GM18868 (cell line): ENCODE measurements around the gene MTCH2.
"Not testable (repeated sequence)": the region's sequence is repeated elsewhere in the genome, so short reads cannot be mapped to it uniquely, and the experiment has no call there.

Experiments used
- ATAC-seq: cut with Tn5 transposase; IDR thresholded peaks from one replicate; pipeline ENCODE4 v1.9.1; 2021; ENCODE audit warnings: mild to moderate bottlenecking, moderate library complexity; ENCODE audit not compliant: unreplicated experiment

MTCH2 gene

GRCh38 chr11:47642099-47642855, at the start of gene MTCH2:
MTCH2 (minus strand) TSS chr11:47642559; CDS start chr11:47642465, 94 bp downstream.
- ATAC-seq: peak; percentile 92

GRCh38 chr11:47691979-47692378, 49.6 kb upstream of the MTCH2 start:
- no peak for ATAC-seq

GRCh38 chr11:47689480-47689879, 47.1 kb upstream of the MTCH2 start:
- ATAC-seq: no peak

- no peak for ATAC-seq
These were observed 46.6 kb upstream of the MTCH2 start for GRCh38 chr11:47688991-47689390.

- ATAC-seq: no peak
These were observed 45.8 kb upstream of the MTCH2 start for GRCh38 chr11:47688111-47688510.

GRCh38 chr11:47686704-47687103, 44.3 kb upstream of the MTCH2 start:
- ATAC-seq: not testable (repeated sequence)

- no peak for ATAC-seq
These were observed 43.8 kb upstream of the MTCH2 start for GRCh38 chr11:47686151-47686550.

- ATAC-seq: no peak
These were observed 33.5 kb upstream of the MTCH2 start for GRCh38 chr11:47675851-47676250.

- ATAC-seq: no peak
These were observed 29.9 kb upstream of the MTCH2 start for GRCh38 chr11:47672283-47672730.

- ATAC-seq: no peak
These were observed 27.5 kb upstream of the MTCH2 start for GRCh38 chr11:47669856-47670255.

- ATAC-seq: no peak
These were observed 26.3 kb upstream of the MTCH2 start for GRCh38 chr11:47668665-47669064.

GRCh38 chr11:47667555-47667954, 25.2 kb upstream of the MTCH2 start:
- no peak for ATAC-seq

- ATAC-seq: no peak
These were observed 24.8 kb upstream of the MTCH2 start for GRCh38 chr11:47667135-47667534.

GRCh38 chr11:47664936-47665335, 22.6 kb upstream of the MTCH2 start:
- ATAC-seq: not testable (repeated sequence)

- ATAC-seq: no peak
These were observed 18.9 kb upstream of the MTCH2 start for GRCh38 chr11:47661245-47661644.

GRCh38 chr11:47659276-47659675, 16.9 kb upstream of the MTCH2 start:
- ATAC-seq: no peak

- no peak for ATAC-seq
These were observed 14.0 kb upstream of the MTCH2 start for GRCh38 chr11:47656260-47656885.

GRCh38 chr11:47651818-47652469, 9.6 kb upstream of the MTCH2 start:
- ATAC-seq: no peak

GRCh38 chr11:47649276-47649675, 6.9 kb upstream of the MTCH2 start:
- no peak for ATAC-seq

- ATAC-seq: no peak
These were observed 3.7 kb upstream of the MTCH2 start for GRCh38 chr11:47646019-47646418.

- ATAC-seq: no peak
These were observed 3.1 kb upstream of the MTCH2 start for GRCh38 chr11:47645500-47645899.

GRCh38 chr11:47641600-47642098, 710 bp downstream of the MTCH2 start:
- no peak for ATAC-seq
